Measurements from ENCODE around the gene COL9A3.

DNA sequence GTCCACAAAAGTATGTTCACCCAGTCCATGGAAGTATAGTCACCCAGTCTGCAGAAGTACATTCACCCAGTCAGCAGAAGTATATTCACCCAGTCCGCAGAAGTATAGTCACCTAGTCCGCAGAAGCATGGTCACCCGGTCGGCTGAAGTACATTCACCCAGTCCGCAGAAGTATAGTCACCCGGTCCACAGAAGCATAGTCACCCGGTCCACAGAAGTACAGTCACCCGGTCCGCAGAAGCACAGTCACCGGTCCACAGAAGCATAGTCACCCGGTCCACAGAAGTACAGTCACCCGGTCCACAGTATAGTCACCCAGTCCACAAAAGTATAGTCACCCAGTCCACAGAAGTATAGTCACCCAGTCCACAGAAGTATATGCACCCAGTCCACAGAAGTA is 36.0 kb downstream of the COL9A3 start:
- TF ChIP-seq, protein P1, sequence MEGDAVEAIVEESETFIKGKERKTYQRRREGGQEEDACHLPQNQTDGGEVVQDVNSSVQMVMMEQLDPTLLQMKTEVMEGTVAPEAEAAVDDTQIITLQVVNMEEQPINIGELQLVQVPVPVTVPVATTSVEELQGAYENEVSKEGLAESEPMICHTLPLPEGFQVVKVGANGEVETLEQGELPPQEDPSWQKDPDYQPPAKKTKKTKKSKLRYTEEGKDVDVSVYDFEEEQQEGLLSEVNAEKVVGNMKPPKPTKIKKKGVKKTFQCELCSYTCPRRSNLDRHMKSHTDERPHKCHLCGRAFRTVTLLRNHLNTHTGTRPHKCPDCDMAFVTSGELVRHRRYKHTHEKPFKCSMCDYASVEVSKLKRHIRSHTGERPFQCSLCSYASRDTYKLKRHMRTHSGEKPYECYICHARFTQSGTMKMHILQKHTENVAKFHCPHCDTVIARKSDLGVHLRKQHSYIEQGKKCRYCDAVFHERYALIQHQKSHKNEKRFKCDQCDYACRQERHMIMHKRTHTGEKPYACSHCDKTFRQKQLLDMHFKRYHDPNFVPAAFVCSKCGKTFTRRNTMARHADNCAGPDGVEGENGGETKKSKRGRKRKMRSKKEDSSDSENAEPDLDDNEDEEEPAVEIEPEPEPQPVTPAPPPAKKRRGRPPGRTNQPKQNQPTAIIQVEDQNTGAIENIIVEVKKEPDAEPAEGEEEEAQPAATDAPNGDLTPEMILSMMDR (IDR thresholded peaks at IDR 0.05) = no peak
- TF ChIP-seq NFE2L1 (CRISPR knock-in tag; IDR thresholded peaks at IDR 0.05) (no peak), ETV6 (CRISPR knock-in tag; IDR thresholded peaks at IDR 0.05) (no peak), ZNF317 (CRISPR knock-in tag; IDR thresholded peaks at IDR 0.05; ENCODE audit: borderline replicate concordance, low read depth) (no peak), NR2C2 (CRISPR knock-in tag; IDR thresholded peaks at IDR 0.05) (no peak), CREB1 (CRISPR knock-in tag; IDR thresholded peaks at IDR 0.05) (no peak), ZNF416 (CRISPR knock-in tag; IDR thresholded peaks at IDR 0.05) (no peak)
- TF ChIP-seq, protein P2, sequence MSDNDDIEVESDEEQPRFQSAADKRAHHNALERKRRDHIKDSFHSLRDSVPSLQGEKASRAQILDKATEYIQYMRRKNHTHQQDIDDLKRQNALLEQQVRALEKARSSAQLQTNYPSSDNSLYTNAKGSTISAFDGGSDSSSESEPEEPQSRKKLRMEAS (CRISPR knock-in tag; IDR thresholded peaks at IDR 0.05) = no peak
- TF ChIP-seq, protein P3, sequence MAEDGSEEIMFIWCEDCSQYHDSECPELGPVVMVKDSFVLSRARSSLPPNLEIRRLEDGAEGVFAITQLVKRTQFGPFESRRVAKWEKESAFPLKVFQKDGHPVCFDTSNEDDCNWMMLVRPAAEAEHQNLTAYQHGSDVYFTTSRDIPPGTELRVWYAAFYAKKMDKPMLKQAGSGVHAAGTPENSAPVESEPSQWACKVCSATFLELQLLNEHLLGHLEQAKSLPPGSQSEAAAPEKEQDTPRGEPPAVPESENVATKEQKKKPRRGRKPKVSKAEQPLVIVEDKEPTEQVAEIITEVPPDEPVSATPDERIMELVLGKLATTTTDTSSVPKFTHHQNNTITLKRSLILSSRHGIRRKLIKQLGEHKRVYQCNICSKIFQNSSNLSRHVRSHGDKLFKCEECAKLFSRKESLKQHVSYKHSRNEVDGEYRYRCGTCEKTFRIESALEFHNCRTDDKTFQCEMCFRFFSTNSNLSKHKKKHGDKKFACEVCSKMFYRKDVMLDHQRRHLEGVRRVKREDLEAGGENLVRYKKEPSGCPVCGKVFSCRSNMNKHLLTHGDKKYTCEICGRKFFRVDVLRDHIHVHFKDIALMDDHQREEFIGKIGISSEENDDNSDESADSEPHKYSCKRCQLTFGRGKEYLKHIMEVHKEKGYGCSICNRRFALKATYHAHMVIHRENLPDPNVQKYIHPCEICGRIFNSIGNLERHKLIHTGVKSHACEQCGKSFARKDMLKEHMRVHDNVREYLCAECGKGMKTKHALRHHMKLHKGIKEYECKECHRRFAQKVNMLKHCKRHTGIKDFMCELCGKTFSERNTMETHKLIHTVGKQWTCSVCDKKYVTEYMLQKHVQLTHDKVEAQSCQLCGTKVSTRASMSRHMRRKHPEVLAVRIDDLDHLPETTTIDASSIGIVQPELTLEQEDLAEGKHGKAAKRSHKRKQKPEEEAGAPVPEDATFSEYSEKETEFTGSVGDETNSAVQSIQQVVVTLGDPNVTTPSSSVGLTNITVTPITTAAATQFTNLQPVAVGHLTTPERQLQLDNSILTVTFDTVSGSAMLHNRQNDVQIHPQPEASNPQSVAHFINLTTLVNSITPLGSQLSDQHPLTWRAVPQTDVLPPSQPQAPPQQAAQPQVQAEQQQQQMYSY (CRISPR knock-in tag; IDR thresholded peaks at IDR 0.05) = no peak
- TF ChIP-seq, protein P4, sequence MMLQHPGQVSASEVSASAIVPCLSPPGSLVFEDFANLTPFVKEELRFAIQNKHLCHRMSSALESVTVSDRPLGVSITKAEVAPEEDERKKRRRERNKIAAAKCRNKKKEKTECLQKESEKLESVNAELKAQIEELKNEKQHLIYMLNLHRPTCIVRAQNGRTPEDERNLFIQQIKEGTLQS (CRISPR knock-in tag; conservative IDR thresholded peaks at IDR 0.05) = no peak
- TF ChIP-seq, protein P5, sequence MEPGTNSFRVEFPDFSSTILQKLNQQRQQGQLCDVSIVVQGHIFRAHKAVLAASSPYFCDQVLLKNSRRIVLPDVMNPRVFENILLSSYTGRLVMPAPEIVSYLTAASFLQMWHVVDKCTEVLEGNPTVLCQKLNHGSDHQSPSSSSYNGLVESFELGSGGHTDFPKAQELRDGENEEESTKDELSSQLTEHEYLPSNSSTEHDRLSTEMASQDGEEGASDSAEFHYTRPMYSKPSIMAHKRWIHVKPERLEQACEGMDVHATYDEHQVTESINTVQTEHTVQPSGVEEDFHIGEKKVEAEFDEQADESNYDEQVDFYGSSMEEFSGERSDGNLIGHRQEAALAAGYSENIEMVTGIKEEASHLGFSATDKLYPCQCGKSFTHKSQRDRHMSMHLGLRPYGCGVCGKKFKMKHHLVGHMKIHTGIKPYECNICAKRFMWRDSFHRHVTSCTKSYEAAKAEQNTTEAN (CRISPR knock-in tag; IDR thresholded peaks at IDR 0.05) = no peak
- TF ChIP-seq, protein P6, sequence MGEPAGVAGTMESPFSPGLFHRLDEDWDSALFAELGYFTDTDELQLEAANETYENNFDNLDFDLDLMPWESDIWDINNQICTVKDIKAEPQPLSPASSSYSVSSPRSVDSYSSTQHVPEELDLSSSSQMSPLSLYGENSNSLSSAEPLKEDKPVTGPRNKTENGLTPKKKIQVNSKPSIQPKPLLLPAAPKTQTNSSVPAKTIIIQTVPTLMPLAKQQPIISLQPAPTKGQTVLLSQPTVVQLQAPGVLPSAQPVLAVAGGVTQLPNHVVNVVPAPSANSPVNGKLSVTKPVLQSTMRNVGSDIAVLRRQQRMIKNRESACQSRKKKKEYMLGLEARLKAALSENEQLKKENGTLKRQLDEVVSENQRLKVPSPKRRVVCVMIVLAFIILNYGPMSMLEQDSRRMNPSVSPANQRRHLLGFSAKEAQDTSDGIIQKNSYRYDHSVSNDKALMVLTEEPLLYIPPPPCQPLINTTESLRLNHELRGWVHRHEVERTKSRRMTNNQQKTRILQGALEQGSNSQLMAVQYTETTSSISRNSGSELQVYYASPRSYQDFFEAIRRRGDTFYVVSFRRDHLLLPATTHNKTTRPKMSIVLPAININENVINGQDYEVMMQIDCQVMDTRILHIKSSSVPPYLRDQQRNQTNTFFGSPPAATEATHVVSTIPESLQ (CRISPR knock-in tag; IDR thresholded peaks at IDR 0.05) = no peak
- TF ChIP-seq, protein P7, sequence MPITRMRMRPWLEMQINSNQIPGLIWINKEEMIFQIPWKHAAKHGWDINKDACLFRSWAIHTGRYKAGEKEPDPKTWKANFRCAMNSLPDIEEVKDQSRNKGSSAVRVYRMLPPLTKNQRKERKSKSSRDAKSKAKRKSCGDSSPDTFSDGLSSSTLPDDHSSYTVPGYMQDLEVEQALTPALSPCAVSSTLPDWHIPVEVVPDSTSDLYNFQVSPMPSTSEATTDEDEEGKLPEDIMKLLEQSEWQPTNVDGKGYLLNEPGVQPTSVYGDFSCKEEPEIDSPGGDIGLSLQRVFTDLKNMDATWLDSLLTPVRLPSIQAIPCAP (CRISPR knock-in tag; IDR thresholded peaks at IDR 0.05) = no peak

Measured in WTC11 (cell line).